ENCODE results near the gene CD22.

DNA sequence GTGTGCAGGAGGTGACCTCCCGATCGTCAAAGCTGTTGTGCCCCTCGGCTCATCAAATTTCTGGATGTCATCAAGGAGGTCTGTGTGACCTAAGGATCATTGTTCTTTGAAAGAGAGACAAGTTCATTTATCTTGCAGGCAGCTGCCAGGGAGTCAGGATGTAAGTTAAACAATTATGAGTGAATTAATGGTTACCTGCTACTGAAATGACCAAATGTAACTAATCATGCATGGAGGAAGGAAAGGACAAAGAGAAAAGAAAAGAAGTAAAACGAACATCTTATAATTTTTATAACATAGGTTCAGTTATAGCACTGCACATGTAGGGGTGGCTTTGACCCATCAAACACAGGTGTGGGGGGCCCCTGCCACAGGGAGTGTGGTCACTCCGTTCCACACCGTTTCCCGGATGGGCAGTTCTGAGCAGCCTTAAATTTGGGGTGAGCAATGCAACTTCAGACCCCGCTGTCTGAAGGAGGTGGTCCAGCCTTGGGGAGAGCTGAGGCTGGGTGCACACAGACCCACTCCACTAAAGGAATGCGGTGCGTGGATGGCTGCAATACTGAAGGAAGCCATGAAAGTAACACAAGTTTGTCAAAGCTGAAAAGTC, 5.3 kb downstream of the CD22 start:
- TF ChIP-seq, protein P1, sequence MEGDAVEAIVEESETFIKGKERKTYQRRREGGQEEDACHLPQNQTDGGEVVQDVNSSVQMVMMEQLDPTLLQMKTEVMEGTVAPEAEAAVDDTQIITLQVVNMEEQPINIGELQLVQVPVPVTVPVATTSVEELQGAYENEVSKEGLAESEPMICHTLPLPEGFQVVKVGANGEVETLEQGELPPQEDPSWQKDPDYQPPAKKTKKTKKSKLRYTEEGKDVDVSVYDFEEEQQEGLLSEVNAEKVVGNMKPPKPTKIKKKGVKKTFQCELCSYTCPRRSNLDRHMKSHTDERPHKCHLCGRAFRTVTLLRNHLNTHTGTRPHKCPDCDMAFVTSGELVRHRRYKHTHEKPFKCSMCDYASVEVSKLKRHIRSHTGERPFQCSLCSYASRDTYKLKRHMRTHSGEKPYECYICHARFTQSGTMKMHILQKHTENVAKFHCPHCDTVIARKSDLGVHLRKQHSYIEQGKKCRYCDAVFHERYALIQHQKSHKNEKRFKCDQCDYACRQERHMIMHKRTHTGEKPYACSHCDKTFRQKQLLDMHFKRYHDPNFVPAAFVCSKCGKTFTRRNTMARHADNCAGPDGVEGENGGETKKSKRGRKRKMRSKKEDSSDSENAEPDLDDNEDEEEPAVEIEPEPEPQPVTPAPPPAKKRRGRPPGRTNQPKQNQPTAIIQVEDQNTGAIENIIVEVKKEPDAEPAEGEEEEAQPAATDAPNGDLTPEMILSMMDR (conservative IDR thresholded peaks at IDR 0.05 in 1 of 2, IDR thresholded peaks at IDR 0.05 in 1 of 2; ENCODE audit: low read depth in 1 of 2, low read length in 2 of 2), result no peak
- no peak for TF ChIP-seq EZH2 (IDR thresholded peaks at IDR 0.05; ENCODE audit: low read length, missing control alignments)

All from fibroblast of lung (primary cell).